Neural cell (in vitro differentiated cells): Measurements from ENCODE around the gene BMP10. TPM values are rescaled to one million over a fixed set of nuclear protein-coding genes. Genes with fewer than 3 reads are reported as not detected.

Experiments used
- H2AFZ ChIP-seq: fragments of 200-600, 300-800 bp; sonication (generic), shearing (Covaris generic); 2 replicates; pipeline ENCODE4 v1.6.0; 2014; ENCODE audit warnings: low read depth, mild to moderate bottlenecking, antibody characterized with exemption, low read length, moderate library complexity
- H3F3A ChIP-seq: fragments of 200-600 bp; shearing (Covaris generic); 2 replicates; pipeline ENCODE4 v1.6.1; 2016; ENCODE audit warnings: mild to moderate bottlenecking, moderate library complexity, mixed read lengths, antibody characterized with exemption, low read length; ENCODE audit not compliant: insufficient read depth, poor library complexity, severe bottlenecking
- H3K27ac ChIP-seq: fragments of 200-600, 300-800 bp; sonication (generic), shearing (Covaris generic); 2 replicates; pipeline ENCODE4 v1.5.1; 2014; ENCODE audit warnings: mild to moderate bottlenecking, low read length, moderate library complexity
- H3K27me3 ChIP-seq: fragments of 300-800, 200-600 bp; sonication (generic), shearing (Covaris generic); 2 replicates; pipeline ENCODE4 v1.6.0; 2014; ENCODE audit warnings: mild to moderate bottlenecking, low read depth, low read length, moderate library complexity; ENCODE audit not compliant: insufficient read depth
- H3K36me3 ChIP-seq: fragments of 300-800, 200-600 bp; sonication (generic), shearing (Covaris generic); 2 replicates; pipeline ENCODE4 v1.5.1; 2014; ENCODE audit warnings: mild to moderate bottlenecking, antibody characterized with exemption, low read length, moderate library complexity; ENCODE audit not compliant: insufficient read depth
- H3K4me2 ChIP-seq: fragments of 300-800, 200-600 bp; sonication (generic), shearing (Covaris generic); 2 replicates; pipeline ENCODE4 v1.6.0; 2014; ENCODE audit warnings: mild to moderate bottlenecking, low read length
- H3K4me3 ChIP-seq: fragments of 300-800, 200-600 bp; sonication (generic), shearing (Covaris generic); 2 replicates; pipeline ENCODE4 v1.5.1; 2014; ENCODE audit warnings: mild to moderate bottlenecking, low read length, moderate library complexity
- H3K79me2 ChIP-seq: fragments of 200-600 bp; shearing (Covaris generic); replicated peaks from 2 replicates; pipeline ENCODE4 v1.6.0; 2014; ENCODE audit warnings: mild to moderate bottlenecking, low read length, moderate library complexity; ENCODE audit not compliant: insufficient read depth
- H3K9ac ChIP-seq: fragments of 300-800, 200-600 bp; sonication (generic), shearing (Covaris generic); 2 replicates; pipeline ENCODE4 v1.6.1; 2016; ENCODE audit warnings: mild to moderate bottlenecking, low read length, mixed read lengths
- H3K9me2 ChIP-seq: fragments of 200-600 bp; shearing (Covaris generic); 2 replicates; pipeline ENCODE4 v1.6.1; 2016; ENCODE audit warnings: mild to moderate bottlenecking, low read length, mixed read lengths; ENCODE audit not compliant: insufficient read depth
- H3K9me3 ChIP-seq: fragments of 200-600, 300-800 bp; sonication (generic), shearing (Covaris generic); 2 replicates; pipeline ENCODE4 v1.6.1; 2016; ENCODE audit warnings: mild to moderate bottlenecking, mixed run types, low read length, moderate library complexity, mixed read lengths
- H4K20me1 ChIP-seq: fragments of 200-600 bp; shearing (Covaris generic); 2 replicates; pipeline ENCODE4 v1.6.1; 2016; ENCODE audit warnings: mild to moderate bottlenecking, mixed run types; ENCODE audit not compliant: insufficient read depth
- EP300 ChIP-seq: fragments of 450-650 bp; conservative IDR thresholded peaks from 2 replicates; pipeline ENCODE4 v1.6.1; 2014; ENCODE audit warnings: antibody characterized with exemption, mild to moderate bottlenecking, moderate library complexity; ENCODE audit not compliant: poor library complexity, severe bottlenecking
- EZH2 ChIP-seq: fragments of 200-600, 300-800 bp; shearing (Covaris generic), sonication (generic); IDR thresholded peaks from 2 replicates; pipeline ENCODE4 v1.6.1; 2014; ENCODE audit warnings: antibody characterized with exemption, low read length, borderline replicate concordance, mild to moderate bottlenecking; ENCODE audit not compliant: insufficient read depth, poor library complexity, severe bottlenecking
- MXI1 ChIP-seq: fragments of 450-650 bp; conservative IDR thresholded peaks from 2 replicates; pipeline ENCODE4 v1.6.1; 2014; ENCODE audit warnings: antibody characterized with exemption, mild to moderate bottlenecking; ENCODE audit not compliant: poor library complexity, severe bottlenecking
- POLR2AphosphoS5 ChIP-seq: IDR thresholded peaks from 2 replicates; pipeline ENCODE4 v1.6.1; 2012
- RAD21 ChIP-seq: fragments of 450-650 bp; conservative IDR thresholded peaks from 2 replicates; pipeline ENCODE4 v1.6.1; 2014; ENCODE audit warnings: antibody characterized with exemption, mild to moderate bottlenecking, moderate library complexity
- SMC3 ChIP-seq: fragments of 450-650 bp; conservative IDR thresholded peaks from 2 replicates; pipeline ENCODE4 v1.6.1; 2014; ENCODE audit warnings: antibody characterized with exemption, mild to moderate bottlenecking, moderate library complexity; ENCODE audit not compliant: poor library complexity
- TAF1 ChIP-seq: IDR thresholded peaks from 2 replicates; pipeline ENCODE4 v1.6.1; 2012; ENCODE audit warnings: low read depth
- polyA plus RNA-seq: library from polyadenylated mRNA; depleted of rRNA; stranded (reverse); fragments of >200 nt; gene quantifications from 2 replicates; pipeline ENCODE4 v1.2.3, GENCODE V29; 2014
- TF ChIP-seq, protein P1 (sequence below): fragments of 450-650 bp; IDR thresholded peaks from 2 replicates; pipeline ENCODE4 v1.5.1; 2014; ENCODE audit warnings: antibody characterized with exemption, mild to moderate bottlenecking, moderate library complexity; ENCODE audit not compliant: poor library complexity, severe bottlenecking
- TF ChIP-seq, protein P2 (sequence below): IDR thresholded peaks from 2 replicates; pipeline ENCODE4 v1.6.1; 2012; ENCODE audit warnings: borderline replicate concordance

The BMP10 gene
- polyA plus RNA-seq, 1 donor from 2014 or later, result not detected

DNA sequence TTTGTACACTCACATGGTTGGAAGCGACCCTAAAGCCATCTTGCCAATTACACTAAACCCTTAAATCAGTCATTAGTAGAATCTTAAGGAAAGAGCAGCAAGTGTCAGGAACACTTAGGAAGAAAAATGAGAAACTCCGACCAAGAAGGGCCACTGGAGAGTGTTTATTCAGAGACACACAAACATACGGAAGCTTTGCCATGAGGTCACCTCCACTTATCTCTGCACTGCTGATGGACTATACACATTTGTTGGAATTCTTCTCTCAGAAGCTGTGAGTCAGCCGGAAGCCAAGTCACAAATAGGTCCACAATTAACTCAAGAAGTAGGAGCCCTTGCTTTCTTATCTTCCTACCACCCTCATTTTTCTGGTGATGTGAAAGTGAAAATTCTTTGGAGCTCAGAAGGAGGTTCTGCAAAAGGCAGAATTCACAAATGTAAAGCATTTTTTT is 21.6 kb downstream of the BMP10 start:
- Histone ChIP-seq H3K36me3 (no peaks in the 10 kb centered on the region), H4K20me1 (no peaks in the 10 kb centered on the region)

DNA sequence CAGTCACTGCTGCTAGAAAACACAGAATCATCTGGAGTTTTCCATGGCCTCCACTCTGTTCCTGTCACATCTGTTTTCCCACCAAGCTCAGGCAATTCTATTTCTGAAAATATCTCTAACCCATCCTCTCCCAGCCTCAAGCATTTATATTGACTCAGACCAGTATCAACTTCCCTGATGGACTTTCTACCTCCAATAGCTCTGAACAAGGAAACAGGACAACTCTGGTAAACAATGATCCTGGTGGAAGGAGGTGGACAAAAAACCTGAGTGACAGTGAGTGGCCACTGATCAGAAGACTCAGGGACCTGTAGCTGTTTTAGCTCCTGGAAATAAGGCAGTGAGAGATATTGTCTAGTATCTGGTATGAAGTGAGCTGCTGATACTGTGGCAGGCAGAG is 23.4 kb downstream of the BMP10 start:
- TF ChIP-seq SMC3, result no peak
- no peak for TF ChIP-seq TAF1
- TF ChIP-seq, protein P1, sequence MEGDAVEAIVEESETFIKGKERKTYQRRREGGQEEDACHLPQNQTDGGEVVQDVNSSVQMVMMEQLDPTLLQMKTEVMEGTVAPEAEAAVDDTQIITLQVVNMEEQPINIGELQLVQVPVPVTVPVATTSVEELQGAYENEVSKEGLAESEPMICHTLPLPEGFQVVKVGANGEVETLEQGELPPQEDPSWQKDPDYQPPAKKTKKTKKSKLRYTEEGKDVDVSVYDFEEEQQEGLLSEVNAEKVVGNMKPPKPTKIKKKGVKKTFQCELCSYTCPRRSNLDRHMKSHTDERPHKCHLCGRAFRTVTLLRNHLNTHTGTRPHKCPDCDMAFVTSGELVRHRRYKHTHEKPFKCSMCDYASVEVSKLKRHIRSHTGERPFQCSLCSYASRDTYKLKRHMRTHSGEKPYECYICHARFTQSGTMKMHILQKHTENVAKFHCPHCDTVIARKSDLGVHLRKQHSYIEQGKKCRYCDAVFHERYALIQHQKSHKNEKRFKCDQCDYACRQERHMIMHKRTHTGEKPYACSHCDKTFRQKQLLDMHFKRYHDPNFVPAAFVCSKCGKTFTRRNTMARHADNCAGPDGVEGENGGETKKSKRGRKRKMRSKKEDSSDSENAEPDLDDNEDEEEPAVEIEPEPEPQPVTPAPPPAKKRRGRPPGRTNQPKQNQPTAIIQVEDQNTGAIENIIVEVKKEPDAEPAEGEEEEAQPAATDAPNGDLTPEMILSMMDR, result no peak
- TF ChIP-seq RAD21, result no peak
- TF ChIP-seq POLR2AphosphoS5, result no peak
- H3K9me3 ChIP-seq, result no peaks in the 10 kb centered on the region

More for the DNA sequence above, 21.6 kb downstream of the BMP10 start:
- H2AFZ ChIP-seq, result no peak overlapping the region
- no peak overlapping the region for H3K27ac ChIP-seq
- TF ChIP-seq, protein P1, result no peak
- TF ChIP-seq EP300 (no peak), POLR2AphosphoS5 (no peak), RAD21 (no peak), MXI1 (no peak), EZH2 (no peak), SMC3 (no peak)
- no peaks in the 10 kb centered on the region for H3K27me3 ChIP-seq
- no peaks in the 10 kb centered on the region for H3K79me2 ChIP-seq
- H3K9ac ChIP-seq, result no peak overlapping the region
- H3K9me2 ChIP-seq, result no peaks in the 10 kb centered on the region
- H3F3A ChIP-seq, result no peaks in the 10 kb centered on the region
- no peak overlapping the region for H3K4me3 ChIP-seq
- no peaks in the 10 kb centered on the region for H3K9me3 ChIP-seq
- H3K4me2 ChIP-seq, result no peak overlapping the region

DNA sequence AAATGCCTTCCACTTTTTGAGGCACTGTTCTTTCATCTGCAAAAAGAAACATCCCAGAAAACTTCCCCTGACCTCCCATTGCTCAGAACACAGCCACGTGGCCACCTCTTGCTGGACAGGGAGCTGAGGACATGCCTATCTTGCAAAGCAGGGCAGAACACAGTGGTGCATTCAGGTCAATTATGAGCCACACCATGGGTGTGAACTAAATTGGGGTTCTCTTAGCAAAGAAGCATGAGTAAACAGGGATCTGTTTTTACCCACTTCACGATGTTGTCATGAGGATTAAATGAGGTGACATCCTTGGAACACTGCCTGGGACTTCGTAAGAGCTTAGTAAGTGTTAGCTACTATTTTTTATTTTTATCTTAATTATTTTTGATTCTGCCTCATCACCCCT is 25.1 kb downstream of the BMP10 start:
- no peak overlapping the region for H2AFZ ChIP-seq
- H3K4me2 ChIP-seq, result no peak overlapping the region
- no peaks in the 10 kb centered on the region for H3F3A ChIP-seq
- no peaks in the 10 kb centered on the region for H3K9me3 ChIP-seq
- no peaks in the 10 kb centered on the region for H3K36me3 ChIP-seq
- no peaks in the 10 kb centered on the region for H3K27me3 ChIP-seq
- no peaks in the 10 kb centered on the region for H3K9me2 ChIP-seq
- no peak for TF ChIP-seq SMC3
- TF ChIP-seq RAD21, result no peak
- TF ChIP-seq, protein P1, result no peak
- TF ChIP-seq POLR2AphosphoS5, result no peak
- TF ChIP-seq, protein P2, sequence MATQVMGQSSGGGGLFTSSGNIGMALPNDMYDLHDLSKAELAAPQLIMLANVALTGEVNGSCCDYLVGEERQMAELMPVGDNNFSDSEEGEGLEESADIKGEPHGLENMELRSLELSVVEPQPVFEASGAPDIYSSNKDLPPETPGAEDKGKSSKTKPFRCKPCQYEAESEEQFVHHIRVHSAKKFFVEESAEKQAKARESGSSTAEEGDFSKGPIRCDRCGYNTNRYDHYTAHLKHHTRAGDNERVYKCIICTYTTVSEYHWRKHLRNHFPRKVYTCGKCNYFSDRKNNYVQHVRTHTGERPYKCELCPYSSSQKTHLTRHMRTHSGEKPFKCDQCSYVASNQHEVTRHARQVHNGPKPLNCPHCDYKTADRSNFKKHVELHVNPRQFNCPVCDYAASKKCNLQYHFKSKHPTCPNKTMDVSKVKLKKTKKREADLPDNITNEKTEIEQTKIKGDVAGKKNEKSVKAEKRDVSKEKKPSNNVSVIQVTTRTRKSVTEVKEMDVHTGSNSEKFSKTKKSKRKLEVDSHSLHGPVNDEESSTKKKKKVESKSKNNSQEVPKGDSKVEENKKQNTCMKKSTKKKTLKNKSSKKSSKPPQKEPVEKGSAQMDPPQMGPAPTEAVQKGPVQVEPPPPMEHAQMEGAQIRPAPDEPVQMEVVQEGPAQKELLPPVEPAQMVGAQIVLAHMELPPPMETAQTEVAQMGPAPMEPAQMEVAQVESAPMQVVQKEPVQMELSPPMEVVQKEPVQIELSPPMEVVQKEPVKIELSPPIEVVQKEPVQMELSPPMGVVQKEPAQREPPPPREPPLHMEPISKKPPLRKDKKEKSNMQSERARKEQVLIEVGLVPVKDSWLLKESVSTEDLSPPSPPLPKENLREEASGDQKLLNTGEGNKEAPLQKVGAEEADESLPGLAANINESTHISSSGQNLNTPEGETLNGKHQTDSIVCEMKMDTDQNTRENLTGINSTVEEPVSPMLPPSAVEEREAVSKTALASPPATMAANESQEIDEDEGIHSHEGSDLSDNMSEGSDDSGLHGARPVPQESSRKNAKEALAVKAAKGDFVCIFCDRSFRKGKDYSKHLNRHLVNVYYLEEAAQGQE, result no peak
- TF ChIP-seq EP300, result no peak
- TF ChIP-seq TAF1, result no peak
- TF ChIP-seq MXI1, result no peak
- no peak for TF ChIP-seq EZH2
- H3K9ac ChIP-seq, result no peak overlapping the region
- H3K4me3 ChIP-seq, result no peak overlapping the region
- H3K27ac ChIP-seq, result no peak overlapping the region
- H4K20me1 ChIP-seq, result no peaks in the 10 kb centered on the region
- H3K79me2 ChIP-seq, result no peaks in the 10 kb centered on the region

More for the DNA sequence above, 23.4 kb downstream of the BMP10 start:
- H2AFZ ChIP-seq, result no peak overlapping the region
- no peaks in the 10 kb centered on the region for H3K27me3 ChIP-seq
- no peak overlapping the region for H3K9ac ChIP-seq
- H3K27ac ChIP-seq, result no peak overlapping the region
- H3F3A ChIP-seq, result no peaks in the 10 kb centered on the region
- H4K20me1 ChIP-seq, result no peaks in the 10 kb centered on the region
- no peaks in the 10 kb centered on the region for H3K36me3 ChIP-seq
- H3K4me2 ChIP-seq, result no peak overlapping the region
- no peaks in the 10 kb centered on the region for H3K79me2 ChIP-seq
- no peaks in the 10 kb centered on the region for H3K9me2 ChIP-seq
- H3K4me3 ChIP-seq, result no peak overlapping the region
